ENCODE results near the gene TMEM150A.

Gene TMEM150A

GRCh38 chr2:85550486-85550885, 52.0 kb downstream of the TMEM150A start:
- H4K20me1 ChIP-seq (ENCODE audit: insufficient read depth, low read length) = 0 out of 2 replicates have a peak, but pooled peaks cover 3% of the 10 kb centered on the region
- no peak for TF ChIP-seq EZH2phosphoT487 (IDR thresholded peaks at IDR 0.05; ENCODE audit: low read depth)
- TF ChIP-seq, protein P1, sequence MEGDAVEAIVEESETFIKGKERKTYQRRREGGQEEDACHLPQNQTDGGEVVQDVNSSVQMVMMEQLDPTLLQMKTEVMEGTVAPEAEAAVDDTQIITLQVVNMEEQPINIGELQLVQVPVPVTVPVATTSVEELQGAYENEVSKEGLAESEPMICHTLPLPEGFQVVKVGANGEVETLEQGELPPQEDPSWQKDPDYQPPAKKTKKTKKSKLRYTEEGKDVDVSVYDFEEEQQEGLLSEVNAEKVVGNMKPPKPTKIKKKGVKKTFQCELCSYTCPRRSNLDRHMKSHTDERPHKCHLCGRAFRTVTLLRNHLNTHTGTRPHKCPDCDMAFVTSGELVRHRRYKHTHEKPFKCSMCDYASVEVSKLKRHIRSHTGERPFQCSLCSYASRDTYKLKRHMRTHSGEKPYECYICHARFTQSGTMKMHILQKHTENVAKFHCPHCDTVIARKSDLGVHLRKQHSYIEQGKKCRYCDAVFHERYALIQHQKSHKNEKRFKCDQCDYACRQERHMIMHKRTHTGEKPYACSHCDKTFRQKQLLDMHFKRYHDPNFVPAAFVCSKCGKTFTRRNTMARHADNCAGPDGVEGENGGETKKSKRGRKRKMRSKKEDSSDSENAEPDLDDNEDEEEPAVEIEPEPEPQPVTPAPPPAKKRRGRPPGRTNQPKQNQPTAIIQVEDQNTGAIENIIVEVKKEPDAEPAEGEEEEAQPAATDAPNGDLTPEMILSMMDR (IDR thresholded peaks at IDR 0.05; ENCODE audit: low read depth, low read length) = no peak
- H3K27me3 ChIP-seq (ENCODE audit: low read depth, low read length) = no peaks in the 10 kb centered on the region
- H3K36me3 ChIP-seq (replicated peaks; ENCODE audit: low read depth, low read length) = peaks cover 57% of the 10 kb centered on the region
- no peaks in the 10 kb centered on the region for H3K79me2 ChIP-seq (ENCODE audit: low read length)
- H3K4me3 ChIP-seq (ENCODE audit: low read length) = no peak overlapping the region
- no peak overlapping the region for H3K4me2 ChIP-seq (ENCODE audit: low read length)
- no peaks in the 10 kb centered on the region for H3K9me3 ChIP-seq (ENCODE audit: insufficient read depth, low read length)
- no peak overlapping the region for H2AFZ ChIP-seq (ENCODE audit: low read depth, low read length)
- H3K4me1 ChIP-seq (ENCODE audit: low read length) = no peaks in the 10 kb centered on the region
- H3K9ac ChIP-seq (ENCODE audit: low read length) = no peak overlapping the region
- no peak overlapping the region for H3K27ac ChIP-seq (ENCODE audit: low read length)

GRCh38 chr2:85549826-85550225, 52.7 kb downstream of the TMEM150A start:
- Histone ChIP-seq H3K27me3 (ENCODE audit: low read depth, low read length) (no peaks in the 10 kb centered on the region), H3K4me2 (ENCODE audit: low read length) (no peak overlapping the region), H3K27ac (ENCODE audit: low read length) (no peak overlapping the region), H3K9ac (ENCODE audit: low read length) (no peak overlapping the region), H3K9me3 (ENCODE audit: insufficient read depth, low read length) (no peaks in the 10 kb centered on the region), H4K20me1 (ENCODE audit: insufficient read depth, low read length) (0 out of 2 replicates have a peak, but pooled peaks cover 3% of the 10 kb centered on the region), H2AFZ (ENCODE audit: low read depth, low read length) (no peak overlapping the region), H3K4me1 (ENCODE audit: low read length) (no peaks in the 10 kb centered on the region), H3K4me3 (ENCODE audit: low read length) (no peak overlapping the region), H3K79me2 (ENCODE audit: low read length) (no peaks in the 10 kb centered on the region), H3K36me3 (replicated peaks; ENCODE audit: low read depth, low read length) (peaks cover 56% of the 10 kb centered on the region)
- TF ChIP-seq EZH2phosphoT487 (IDR thresholded peaks at IDR 0.05; ENCODE audit: low read depth) = no peak
- TF ChIP-seq, protein P1 (IDR thresholded peaks at IDR 0.05; ENCODE audit: low read depth, low read length) = no peak

DNA sequence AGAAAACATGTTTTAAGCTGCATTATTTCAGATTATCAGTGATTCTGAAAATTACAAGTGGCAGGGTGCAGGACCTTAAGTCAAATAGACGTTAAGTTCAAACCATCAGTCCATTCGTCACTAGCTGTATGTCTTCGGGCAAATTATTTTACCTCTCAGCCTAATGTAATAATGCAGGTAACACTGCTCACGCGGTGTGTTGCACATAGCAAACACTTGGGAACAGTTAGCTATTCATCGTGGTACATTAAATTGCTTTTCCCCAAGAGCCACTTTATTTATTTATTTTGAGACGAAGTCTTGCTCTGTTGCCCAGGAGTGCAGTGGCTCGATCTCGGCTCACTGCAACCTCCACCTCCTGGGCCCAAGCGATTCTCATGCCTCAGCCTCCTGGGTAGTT, 53.4 kb downstream of the TMEM150A start:
- Histone ChIP-seq H3K4me1 (ENCODE audit: low read length) (no peaks in the 10 kb centered on the region), H3K9ac (ENCODE audit: low read length) (no peak overlapping the region), H4K20me1 (ENCODE audit: insufficient read depth, low read length) (0 out of 2 replicates have a peak, but pooled peaks cover 3% of the 10 kb centered on the region), H2AFZ (ENCODE audit: low read depth, low read length) (no peak overlapping the region), H3K4me2 (ENCODE audit: low read length) (no peak overlapping the region), H3K27ac (ENCODE audit: low read length) (no peak overlapping the region), H3K4me3 (ENCODE audit: low read length) (no peak overlapping the region), H3K27me3 (ENCODE audit: low read depth, low read length) (no peaks in the 10 kb centered on the region), H3K36me3 (replicated peaks; ENCODE audit: low read depth, low read length) (peaks cover 51% of the 10 kb centered on the region), H3K9me3 (ENCODE audit: insufficient read depth, low read length) (no peaks in the 10 kb centered on the region), H3K79me2 (ENCODE audit: low read length) (no peaks in the 10 kb centered on the region)
- no peak for TF ChIP-seq EZH2phosphoT487 (IDR thresholded peaks at IDR 0.05; ENCODE audit: low read depth)
- TF ChIP-seq, protein P1 (IDR thresholded peaks at IDR 0.05; ENCODE audit: low read depth, low read length) = no peak

DNA sequence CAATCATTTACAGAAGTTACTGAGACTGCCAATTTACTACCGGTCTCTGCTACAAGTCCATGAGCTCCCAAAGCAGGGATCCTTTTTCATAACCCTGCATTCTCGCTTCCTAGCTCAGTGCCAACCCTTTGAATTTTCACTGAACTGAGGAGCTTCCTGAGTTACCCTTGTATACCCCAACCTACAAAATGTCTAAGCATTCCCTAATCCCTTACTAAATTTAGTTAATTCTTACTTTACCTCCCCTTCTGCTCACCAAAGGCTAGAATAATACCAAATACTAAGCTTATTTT, 53.9 kb downstream of the TMEM150A start:
- no peak overlapping the region for H3K4me3 ChIP-seq (ENCODE audit: low read length)
- no peaks in the 10 kb centered on the region for H3K4me1 ChIP-seq (ENCODE audit: low read length)
- no peak for TF ChIP-seq EZH2phosphoT487 (IDR thresholded peaks at IDR 0.05; ENCODE audit: low read depth)
- TF ChIP-seq, protein P1 (IDR thresholded peaks at IDR 0.05; ENCODE audit: low read depth, low read length) = no peak
- 0 out of 2 replicates have a peak, but pooled peaks cover 3% of the 10 kb centered on the region for H4K20me1 ChIP-seq (ENCODE audit: insufficient read depth, low read length)
- no peak overlapping the region for H3K9ac ChIP-seq (ENCODE audit: low read length)
- H3K4me2 ChIP-seq (ENCODE audit: low read length) = no peak overlapping the region
- no peak overlapping the region for H3K27ac ChIP-seq (ENCODE audit: low read length)
- peaks cover 48% of the 10 kb centered on the region for H3K36me3 ChIP-seq (replicated peaks; ENCODE audit: low read depth, low read length)
- no peaks in the 10 kb centered on the region for H3K27me3 ChIP-seq (ENCODE audit: low read depth, low read length)
- H3K9me3 ChIP-seq (ENCODE audit: insufficient read depth, low read length) = no peaks in the 10 kb centered on the region
- H3K79me2 ChIP-seq (ENCODE audit: low read length) = no peaks in the 10 kb centered on the region
- H2AFZ ChIP-seq (ENCODE audit: low read depth, low read length) = no peak overlapping the region
